ENCODE results near the gene MOCS1.
A peak's percentile ranks its signal among the peaks of the same experiment; 100 is the strongest.
"Not testable (repeated sequence)": the region's sequence is repeated elsewhere in the genome, so short reads cannot be mapped to it uniquely, and the experiment has no call there.

Gene MOCS1

GRCh38 chr6:39934131-39934757 lies at the start of gene MOCS1:
Gene MOCS1, minus strand, starts transcription at chr6:39934462. Its CDS starts 45 bp downstream, at chr6:39934417.
- no peak for DNase-seq

GRCh38 chr6:39984051-39984450 lies 49.8 kb upstream of the MOCS1 start:
- no peak for DNase-seq

GRCh38 chr6:39983193-39983592 lies 48.9 kb upstream of the MOCS1 start:
- no peak for DNase-seq

- no peak for DNase-seq
Measured at GRCh38 chr6:39982720-39983119, 48.5 kb upstream of the MOCS1 start.

GRCh38 chr6:39980839-39981580 lies 46.7 kb upstream of the MOCS1 start:
- DNase-seq: peak; percentile 8

- no peak for DNase-seq
Measured at GRCh38 chr6:39979461-39980328, 45.4 kb upstream of the MOCS1 start.

- DNase-seq: no peak
Measured at GRCh38 chr6:39978240-39978639, 44.0 kb upstream of the MOCS1 start.

GRCh38 chr6:39973661-39974060 lies 39.4 kb upstream of the MOCS1 start:
- no peak for DNase-seq

- not testable (repeated sequence) for DNase-seq
Measured at GRCh38 chr6:39972717-39973116, 38.5 kb upstream of the MOCS1 start.

GRCh38 chr6:39971131-39971530 lies 36.9 kb upstream of the MOCS1 start:
- not testable (repeated sequence) for DNase-seq

- DNase-seq: no peak
Measured at GRCh38 chr6:39965751-39966150, 31.5 kb upstream of the MOCS1 start.

GRCh38 chr6:39964530-39964929 lies 30.3 kb upstream of the MOCS1 start:
- no peak for DNase-seq

GRCh38 chr6:39964094-39964493 lies 29.8 kb upstream of the MOCS1 start:
- no peak for DNase-seq

- no peak for DNase-seq
Measured at GRCh38 chr6:39962831-39963230, 28.6 kb upstream of the MOCS1 start.

GRCh38 chr6:39961178-39961577 lies 26.9 kb upstream of the MOCS1 start:
- no peak for DNase-seq

GRCh38 chr6:39958947-39959346 lies 24.7 kb upstream of the MOCS1 start:
- DNase-seq: no peak

GRCh38 chr6:39956936-39957335 lies 22.7 kb upstream of the MOCS1 start:
- DNase-seq: no peak

- DNase-seq: no peak
Measured at GRCh38 chr6:39953076-39953618, 18.9 kb upstream of the MOCS1 start.

GRCh38 chr6:39952167-39952566 lies 17.9 kb upstream of the MOCS1 start:
- DNase-seq: no peak

GRCh38 chr6:39951716-39952115 lies 17.5 kb upstream of the MOCS1 start:
- DNase-seq: no peak

GRCh38 chr6:39951191-39951590 lies 16.9 kb upstream of the MOCS1 start:
- no peak for DNase-seq

GRCh38 chr6:39950125-39950720 lies 16.0 kb upstream of the MOCS1 start:
- DNase-seq: no peak

GRCh38 chr6:39948199-39948791 lies 14.0 kb upstream of the MOCS1 start:
- no peak for DNase-seq

Measured in amniotic stem cell (primary cell).